NCI-H524 treated with DMSO at 0.1 percent for 48 hours (cell line): Measurements from ENCODE around the gene PSMB7.

Experiments
- DNase-seq: peaks from one replicate; lab custom pipeline; 2025; lab: John Stamatoyannopoulos, UW

The PSMB7 gene

DNA sequence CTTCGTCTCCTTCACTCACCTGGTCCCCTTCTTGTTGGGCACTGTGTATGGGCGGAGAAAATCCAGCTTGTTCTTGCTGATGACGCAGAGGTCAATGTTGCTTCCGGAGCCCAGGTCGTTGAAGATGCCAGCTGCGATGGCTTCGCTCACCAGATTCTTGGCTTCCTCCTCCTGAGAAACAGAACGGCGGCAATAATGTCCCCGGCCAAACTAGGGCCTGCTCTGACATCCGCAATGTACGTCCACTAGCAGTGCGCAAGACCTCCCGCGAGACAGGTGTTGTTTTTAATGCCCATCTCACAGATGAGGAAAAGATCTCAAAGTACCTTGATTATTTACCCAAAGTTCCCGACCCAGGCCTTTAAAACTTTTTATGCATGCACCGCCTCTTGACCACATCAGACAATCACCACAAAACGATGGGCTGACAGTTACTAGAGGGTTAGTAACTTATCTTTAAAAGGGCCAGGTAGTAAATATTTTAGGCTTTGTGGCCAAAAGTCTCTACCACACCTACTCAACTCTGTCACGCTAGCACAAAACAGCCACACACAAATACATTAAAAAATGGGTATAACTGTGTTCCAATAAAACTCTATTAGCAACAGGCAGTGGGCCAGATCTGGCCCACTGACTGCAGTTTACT is 58.4 kb downstream of the PSMB7 start:
- DNase-seq: no peak

DNA sequence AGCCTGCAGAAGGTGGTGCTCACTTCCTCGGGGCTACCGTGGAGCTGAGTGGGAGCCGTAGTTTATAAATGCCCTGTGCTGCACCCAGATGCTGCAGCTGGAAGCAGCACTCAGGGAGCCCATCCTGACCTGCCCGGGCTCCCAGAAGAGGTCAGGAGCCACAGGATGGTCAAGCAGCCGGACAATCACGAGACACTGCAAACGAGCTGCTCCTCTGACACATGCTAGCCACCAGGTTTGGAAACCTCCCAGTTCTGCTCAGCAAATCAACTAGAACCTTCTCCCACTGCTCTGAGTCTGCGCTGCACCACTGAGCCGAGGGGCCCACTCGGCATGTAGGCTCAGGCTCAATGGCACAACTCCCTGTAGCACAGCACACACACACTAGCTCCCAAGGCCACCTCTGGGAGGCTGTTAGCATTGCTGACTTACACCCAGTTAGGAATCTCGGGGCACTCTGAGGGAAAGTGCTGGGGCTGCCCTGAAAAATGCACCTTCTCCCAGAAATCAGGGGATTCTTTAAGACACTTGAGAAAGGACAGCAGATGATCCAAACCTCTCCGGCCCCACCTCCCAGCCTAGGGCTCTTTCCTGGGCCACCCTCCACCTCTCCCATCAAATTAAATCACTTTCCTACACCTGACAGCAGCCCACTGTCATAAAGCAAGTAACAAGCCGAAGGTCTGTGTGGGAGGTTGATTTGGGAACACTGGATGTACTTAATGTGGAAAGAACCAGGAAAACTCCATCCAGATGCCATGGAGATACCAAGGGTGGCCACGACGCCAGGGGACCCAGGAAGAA is 59.1 kb downstream of the PSMB7 start:
- no peak for DNase-seq

DNA sequence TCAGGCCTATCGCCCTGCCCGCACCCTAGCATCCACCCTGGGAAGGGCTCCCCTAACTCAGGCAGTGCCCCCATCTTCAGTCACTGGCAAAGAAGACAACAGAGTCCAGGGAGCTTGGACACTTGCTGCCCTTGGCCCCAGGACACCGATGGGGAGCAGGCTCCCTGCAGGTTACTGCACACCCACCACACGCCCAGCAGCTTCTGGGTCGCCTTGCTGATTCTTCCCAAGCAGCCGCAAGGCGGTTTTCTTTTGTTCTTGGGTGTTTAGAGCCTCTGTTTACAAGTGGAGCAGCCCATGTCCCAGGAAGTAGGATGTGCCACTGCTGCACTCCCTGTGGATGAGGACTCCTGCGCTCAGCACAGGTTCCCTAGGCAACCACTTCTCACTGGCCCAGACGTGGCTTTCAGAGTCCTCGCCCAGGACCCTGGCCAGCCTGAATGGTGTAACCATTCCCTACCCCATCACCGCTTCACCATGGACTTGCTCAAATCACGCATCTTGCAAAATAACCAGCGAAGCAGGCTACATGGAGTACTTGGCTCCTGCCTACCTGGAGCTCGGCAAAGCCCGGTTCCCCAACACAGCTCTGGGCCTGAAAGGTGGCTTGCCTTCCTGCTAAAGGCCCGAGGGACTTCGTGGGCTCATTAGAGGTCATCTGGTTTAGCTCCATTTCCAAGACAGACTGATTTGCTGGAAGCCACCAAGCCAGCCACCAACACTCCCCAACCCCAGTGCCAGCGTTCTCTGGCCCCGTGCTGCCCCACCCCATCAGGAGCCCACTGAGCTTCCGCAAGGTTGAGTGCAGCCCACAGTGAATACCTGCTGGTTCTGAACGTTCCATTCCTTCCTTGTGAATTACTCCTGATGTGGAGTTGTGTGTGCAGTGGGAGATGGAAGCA is 60.0 kb downstream of the PSMB7 start:
- DNase-seq: no peak

DNA sequence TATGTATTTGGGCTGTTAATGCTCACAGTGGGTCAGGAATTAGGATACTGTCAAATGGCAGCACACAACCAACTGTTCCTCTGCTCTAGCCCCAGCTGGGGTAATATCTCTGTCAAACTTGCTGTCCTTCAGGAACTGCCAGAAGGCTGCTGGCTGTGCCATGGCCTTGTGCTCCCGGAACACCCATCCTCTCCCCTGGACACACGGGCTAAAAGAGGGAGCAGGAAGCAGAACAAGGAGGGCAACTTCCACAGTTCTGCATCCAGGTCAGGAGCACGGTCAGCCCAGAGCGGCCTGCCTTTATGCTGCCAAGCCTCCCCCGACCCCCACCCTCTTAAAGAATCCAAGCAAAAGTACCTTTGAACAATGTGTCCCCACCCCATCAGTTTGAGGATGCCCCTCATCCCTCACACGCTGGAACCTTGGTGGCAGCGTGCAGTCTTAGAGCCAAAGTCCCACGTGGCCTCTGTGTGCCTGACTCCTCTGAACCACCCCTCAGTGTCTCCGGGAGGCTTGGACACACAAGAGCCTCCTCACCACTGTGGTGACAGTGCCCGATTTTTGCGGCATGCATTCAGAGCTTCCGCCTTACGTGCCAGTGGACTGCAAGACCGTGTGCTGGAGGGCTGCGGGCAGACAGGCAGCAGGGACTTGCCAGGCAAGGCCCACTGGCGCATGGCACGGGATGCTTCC is 60.8 kb downstream of the PSMB7 start:
- DNase-seq: no peak

DNA sequence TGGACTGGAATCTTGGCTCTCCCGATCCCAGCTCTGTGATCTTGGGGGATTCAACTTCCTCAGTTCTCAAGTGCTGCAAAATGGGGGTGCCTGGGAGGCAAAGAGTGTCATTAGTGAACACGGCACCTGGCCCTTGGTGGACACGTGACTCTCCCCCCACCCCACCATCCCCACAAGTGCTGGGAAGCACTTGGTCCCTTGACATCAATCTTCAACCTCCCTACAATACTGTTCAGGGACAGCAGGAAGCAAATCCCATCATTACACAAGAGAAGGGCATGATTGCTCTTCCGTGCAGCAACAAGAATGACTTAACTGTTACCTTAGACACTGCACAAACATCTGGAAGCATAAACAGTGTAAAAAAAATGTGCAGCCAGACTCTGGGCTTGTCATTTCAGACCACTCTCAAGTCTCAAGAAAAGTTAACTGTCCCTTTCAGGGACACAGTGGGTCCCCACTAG is 61.4 kb downstream of the PSMB7 start:
- DNase-seq: no peak

DNA sequence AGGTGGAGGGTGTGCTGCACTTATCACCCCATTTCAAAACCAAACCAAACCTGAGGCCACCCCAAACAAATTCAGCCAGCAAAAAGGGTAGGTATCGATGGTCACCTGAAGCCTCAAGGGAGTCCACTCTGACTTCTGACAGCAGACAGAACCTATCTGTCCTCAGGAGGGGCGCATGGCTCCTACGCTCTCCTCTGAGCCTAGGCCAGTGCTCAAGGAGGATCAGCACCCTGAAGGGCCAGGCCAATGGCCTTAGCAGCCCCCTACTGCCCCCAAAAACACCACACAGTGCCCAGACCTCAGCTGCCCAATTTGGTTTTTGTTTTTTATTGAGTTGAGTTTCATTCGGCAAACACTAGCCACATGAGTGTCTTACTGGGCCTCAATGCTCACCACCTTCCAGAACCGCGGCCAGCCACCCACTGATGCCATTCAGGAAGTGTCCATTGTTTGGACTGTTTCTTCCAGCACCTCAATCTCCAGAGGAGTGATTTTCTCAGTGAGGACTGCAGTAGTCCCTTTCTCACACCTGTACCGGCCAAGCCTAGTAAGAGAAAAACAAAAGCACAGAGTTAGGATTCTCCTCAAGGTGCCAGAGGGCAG is 62.0 kb downstream of the PSMB7 start:
- DNase-seq: no peak

DNA sequence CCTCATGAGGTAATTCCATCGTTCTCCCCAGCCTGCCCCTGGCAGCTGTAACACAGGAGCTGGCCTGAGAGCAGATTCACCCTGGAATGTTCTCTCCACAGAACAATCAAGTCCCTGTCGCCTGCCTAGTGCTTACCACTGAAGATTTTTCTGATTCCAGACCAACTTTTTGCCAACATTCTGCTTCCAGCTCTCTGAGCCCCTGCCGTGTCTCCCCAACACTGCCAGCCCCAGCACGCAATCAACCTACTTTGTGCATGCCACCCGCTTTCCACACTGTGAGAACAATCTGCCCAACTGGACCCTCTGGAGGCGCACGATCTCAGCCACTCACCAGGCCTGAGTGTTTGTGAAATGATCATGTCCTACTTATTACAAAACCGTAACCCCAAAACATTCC is 62.6 kb downstream of the PSMB7 start:
- no peak for DNase-seq

DNA sequence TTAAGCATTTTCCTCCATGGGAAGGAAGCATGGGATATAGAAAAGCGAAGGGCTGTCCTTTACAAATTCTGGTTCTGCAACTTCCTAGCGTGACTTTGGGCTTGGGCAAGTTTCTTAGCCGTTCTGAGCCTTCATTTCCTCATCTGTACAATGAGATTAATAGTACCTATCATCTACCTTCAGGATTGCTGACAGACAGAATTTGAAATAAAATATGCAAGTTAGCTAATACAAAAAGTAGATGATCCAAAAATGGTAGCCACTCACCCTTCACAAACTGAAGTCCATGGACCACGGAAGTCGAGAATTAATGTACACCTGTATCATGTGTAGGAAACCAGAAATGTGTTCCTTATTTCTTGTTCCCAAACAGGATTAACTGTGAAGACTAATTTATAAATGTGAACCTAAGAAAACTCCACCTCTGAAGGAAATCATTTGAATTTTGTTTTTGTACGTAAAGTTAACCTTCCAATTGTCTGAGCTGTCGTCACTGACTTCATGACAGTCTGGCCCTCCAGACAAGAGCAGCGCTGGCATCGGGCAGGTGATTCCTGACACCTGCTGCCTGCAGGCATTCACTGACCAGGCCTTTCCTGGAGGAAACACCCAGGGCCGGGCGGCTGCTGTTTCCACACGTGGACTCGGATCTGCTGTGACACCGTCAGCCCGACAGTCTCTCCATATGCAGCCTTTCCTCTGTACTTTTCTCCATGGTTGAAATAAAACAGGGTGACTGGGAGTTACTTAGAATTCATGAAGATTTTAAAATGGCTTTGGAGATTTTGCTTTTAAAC is 63.4 kb downstream of the PSMB7 start:
- no peak for DNase-seq

DNA sequence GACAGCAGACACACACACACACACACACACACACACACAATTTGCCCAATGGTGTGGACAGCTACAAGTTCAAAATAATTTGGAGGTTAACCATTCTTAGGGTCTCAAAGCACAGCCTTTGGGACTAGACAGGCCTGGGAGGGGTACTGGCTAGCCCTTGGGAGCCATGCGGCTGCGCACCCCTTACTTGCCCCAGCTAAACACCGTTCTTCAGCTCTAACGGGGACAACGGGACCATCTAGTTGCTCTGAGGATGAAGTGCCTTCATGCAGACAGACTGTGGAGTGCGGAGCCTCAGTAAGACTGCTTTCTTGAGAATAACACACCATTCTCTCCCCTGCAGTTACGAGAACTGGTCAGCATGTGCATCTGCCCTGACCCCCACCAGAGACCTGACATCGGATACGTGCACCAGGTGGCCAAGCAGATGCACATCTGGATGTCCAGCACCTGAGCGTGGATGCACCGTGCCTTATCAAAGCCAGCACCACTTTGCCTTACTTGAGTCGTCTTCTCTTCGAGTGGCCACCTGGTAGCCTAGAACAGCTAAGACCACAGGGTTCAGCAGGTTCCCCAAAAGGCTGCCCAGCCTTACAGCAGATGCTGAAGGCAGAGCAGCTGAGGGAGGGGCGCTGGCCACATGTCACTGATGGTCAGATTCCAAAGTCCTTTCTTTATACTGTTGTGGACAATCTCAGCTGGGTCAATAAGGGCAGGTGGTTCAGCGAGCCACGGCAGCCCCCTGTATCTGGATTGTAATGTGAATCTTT is 64.6 kb downstream of the PSMB7 start:
- peak; percentile 56 for DNase-seq

DNA sequence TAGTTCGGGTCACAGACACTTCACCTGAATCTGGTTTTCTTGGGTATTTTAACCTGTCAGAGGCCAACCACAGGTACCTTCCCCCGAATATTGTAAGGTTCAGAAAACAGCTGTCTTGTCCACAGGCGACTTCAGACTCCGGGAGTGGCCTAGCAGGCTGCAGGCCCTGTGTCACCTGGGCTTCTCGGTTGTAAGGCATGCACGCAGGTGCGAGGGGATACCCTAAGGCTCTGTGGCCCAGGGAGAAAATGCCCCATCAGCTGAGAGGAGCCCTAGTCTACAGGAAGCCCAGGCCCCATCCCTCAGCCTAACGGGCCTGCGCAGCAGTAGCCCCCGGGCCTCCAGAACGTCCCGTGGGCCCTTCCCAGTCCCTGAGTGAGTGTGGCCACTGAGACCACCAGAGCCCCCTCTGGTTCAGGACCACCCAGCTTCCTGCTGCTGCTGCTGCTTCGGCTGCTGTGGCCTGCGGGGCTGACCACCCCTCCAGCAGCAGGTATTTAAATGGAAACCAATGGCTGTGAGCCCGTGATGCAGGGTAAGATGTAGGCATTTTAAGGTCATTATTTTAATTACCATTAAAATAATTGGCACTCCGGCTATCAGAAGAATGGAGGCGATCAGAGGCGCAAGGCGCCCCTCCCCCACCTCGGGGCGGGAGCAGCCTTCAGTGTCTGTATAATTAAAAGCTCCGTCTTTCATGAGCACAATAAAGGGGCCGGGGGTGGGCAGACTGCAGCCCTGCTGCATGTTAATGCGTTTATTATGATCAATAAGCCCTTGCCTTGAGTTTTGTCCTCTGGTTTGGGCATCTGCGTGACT is 65.4 kb downstream of the PSMB7 start:
- DNase-seq: no peak

DNA sequence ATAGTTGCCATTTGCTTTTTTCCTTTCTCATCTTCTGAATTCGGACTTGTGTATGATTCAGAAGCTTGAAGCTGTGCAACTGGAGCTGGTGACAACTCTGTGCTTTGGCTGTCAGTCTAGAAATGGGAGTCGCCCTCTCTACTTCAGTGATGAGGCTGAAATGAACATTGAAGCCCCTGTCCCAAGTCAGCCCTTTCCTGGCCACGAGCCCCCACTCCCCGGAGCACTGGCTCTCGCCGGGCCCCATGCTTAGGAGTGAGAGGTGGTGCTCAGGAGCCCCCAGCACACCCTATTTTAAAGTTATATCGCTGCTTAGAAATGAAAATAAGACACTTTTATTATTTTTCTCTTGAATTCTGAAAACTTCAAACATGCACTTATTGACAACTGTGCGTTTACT is 66.0 kb downstream of the PSMB7 start:
- no peak for DNase-seq

DNA sequence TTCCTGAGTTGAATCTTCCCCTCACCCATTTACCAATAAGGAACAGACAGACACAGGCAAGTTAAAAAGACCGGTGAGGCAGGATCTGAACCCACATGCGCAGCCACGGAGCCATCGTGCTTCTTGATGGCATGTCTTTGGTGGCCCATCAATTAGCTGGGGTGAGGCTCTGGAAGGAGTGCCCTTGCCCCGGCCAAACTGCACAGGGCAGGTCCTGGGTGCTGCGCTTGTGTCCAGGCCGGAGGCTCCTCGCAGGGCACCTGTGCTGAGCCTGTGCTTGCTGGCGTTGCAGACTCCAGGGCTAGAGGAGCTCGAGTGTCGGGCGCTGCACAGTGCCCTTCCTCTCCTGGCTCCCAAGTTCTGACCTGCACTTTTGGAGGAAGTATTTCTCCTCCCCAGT is 66.4 kb downstream of the PSMB7 start:
- no peak for DNase-seq

DNA sequence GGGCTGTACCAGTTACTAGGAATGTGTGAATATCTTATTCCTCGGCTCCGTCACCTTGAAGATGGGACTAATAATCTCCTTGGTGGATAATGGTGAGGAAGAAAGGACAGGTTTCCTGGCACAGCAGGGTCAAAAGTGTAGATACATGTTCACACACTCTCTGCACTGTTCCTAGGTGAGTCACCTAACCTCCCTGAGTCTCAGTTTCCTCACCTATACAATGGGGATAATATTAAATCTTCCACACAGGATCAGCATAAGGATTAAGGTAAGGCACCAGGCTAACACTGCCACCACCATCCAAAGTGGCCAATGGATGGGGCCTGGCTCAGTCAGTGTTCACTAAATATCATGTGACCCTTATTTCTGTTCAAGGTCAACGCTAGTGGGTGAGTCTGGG is 66.9 kb downstream of the PSMB7 start:
- DNase-seq: no peak

DNA sequence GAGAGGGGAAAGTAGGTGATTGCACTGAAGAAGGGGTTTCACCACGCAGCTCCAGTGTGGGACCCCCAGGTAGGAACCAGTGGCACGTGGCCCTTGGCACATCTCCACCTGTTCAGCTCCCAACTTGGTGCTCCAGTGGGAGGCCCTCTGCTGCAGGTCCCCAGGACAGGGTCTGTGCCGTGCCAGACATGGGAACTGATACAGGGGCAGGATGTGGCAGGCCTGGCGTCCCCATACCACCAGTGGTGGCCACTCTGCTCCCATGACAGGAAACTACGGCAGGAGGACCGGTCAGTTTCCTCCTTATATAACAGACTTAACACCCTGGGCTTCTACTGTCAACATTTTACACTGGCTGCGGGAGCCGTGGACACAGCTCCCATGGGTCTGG is 67.3 kb downstream of the PSMB7 start:
- no peak for DNase-seq

DNA sequence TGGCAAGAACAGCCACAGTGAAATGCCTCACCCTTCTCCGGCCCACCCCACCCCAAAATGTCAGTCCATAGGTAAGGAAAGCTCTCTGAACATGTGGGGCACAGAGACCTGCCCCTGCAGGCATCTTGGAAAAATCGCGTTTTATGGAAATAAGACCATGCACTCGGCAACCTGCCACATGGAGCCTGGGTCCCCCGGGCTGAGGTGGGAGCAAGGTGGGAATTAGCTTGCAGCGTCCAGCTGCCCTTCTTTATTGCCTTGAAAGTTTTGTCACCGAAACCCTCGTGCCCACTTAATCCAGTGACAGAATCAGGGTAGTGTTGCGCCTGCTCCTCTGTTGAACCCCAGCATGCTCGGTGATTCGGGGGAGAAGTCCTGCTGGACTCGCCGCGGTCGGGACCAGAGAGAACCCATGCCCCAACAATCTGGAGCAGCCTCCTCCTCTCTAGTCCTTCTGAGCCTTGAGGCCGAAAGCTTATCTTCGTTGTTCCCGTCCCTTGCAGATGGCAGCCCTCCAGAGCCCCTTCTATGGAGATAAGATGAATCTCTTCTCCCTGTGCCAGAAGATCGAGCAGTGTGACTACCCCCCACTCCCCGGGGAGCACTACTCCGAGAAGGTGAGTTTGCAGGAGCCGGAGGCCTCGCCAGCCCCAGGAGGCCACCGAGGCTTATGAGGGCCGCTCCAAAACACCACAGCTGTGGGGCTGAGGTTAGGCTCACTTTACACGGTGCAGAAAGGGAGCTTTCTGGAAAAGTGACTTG is 67.9 kb downstream of the PSMB7 start:
- no peak for DNase-seq

DNA sequence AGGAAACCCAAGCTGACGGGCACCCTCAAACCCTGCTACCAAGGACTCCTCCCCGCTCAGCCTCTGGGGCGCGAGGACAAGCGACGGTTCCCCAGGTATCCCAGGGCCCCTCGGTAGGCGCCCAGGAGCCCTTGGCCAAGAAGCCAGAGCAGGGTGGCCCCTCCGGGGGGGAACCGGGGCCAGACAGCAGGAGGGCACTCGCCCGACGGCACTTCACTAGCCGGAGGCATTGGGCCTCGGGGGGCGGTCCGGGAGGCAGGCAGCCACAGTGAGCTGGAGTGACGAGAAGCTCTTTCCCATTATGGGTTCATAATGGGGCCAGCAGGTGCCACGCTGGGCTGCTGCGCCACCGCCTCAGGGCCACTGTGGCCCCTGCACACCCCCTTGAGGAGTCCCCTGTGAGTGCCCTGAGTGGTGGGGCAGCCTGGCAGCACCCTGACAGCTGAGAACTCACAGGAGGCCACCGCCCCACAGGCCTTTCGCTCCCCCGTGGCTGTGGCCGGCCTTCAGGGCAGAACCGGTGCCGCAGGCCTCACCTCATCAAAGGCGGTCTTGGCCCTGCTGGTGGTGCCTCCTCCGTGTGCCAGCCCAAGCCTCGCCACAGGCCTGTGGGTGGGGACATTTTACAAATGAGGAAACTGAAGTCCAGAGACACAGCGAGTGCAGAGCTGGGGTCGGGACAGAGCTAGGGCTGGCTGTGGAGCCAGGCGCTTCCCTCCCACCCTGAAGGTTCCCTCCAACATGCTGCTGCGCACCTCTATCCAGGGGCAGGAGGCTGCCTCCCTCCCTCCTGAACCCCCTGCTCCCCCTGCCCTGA is 68.7 kb downstream of the PSMB7 start:
- DNase-seq: no peak

DNA sequence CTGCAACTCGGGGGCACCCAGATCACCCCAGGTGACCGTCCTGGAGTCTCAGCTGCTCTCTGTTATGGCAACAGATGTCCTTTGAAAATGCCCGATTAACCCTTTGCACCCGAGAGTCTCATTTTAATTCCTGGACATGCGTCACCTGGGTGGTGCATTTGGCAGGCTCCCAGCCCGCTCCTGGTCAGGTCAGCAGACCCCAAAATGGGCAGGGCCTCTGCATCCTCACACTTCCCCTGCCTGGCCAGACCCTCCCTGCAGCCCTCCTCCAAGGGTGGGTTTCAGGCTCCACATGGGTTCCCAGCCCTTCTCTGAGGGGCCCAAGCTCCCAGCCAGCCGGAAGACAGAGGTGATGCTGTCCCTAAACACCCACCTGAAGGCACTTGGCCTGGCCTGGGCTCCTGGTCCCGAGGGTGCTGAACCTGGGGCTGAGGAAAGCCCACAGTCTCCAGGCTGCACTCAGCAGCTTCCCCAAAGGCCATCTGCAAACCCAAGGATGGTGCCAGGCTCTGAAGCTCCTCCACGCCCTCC is 69.4 kb downstream of the PSMB7 start:
- no peak for DNase-seq
